NB4 (cell line): ENCODE measurements around the gene ZSCAN12.
A peak's percentile ranks its signal among the peaks of the same experiment; 100 is the strongest.

Experiments
- DNase-seq: peaks from one replicate; pipeline ENCODE4 v3.0.0; 2010; ENCODE audit warnings: low read depth
- H3K4me3 ChIP-seq: one replicate; pipeline ENCODE4 v1.5.1; 2011; ENCODE audit warnings: mild to moderate bottlenecking, low read depth, low read length, moderate library complexity
- MAX ChIP-seq: IDR thresholded peaks from 2 replicates; pipeline ENCODE4 v1.6.1; 2011; ENCODE audit warnings: low read depth, low read length
- MYC ChIP-seq: IDR thresholded peaks from 2 replicates; pipeline ENCODE4 v1.6.1; 2011; ENCODE audit warnings: low read depth, low read length
- POLR2A ChIP-seq: IDR thresholded peaks from 2 replicates; pipeline ENCODE4 v1.6.1; 2011; ENCODE audit warnings: mild to moderate bottlenecking; ENCODE audit not compliant: insufficient read length; ENCODE audit errors: extremely low read depth
- TF ChIP-seq, protein P1 (sequence below): IDR thresholded peaks from one replicate; pipeline ENCODE4 v1.5.1; 2012; ENCODE audit warnings: low read depth, low read length

The ZSCAN12 gene

DNA sequence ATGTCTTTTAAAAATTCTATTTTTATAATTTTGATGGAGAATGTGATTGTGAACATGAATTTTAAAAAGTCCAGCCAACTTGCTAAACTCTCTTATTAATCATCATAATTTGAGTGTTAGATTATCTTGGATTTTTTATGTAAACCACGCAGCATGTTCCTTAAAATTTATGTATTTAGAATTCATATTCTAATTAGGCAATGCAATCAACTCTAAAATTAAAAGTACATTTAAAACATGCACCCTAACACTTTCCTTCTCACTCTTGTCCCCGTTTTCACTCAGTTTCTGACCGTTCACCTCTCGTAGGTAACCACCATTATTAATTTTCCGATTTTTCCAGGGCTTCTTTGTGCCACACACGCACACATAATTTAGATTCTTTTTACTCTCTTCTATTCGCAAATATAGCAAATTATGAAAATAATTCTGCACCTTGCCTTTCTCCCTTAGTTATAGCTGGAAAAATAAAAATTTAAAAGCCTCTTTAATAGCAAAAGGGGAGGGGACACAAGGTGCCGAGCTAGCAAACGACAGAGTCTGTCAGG, 50.1 kb downstream of the ZSCAN12 start:
- DNase-seq, result no peak
- peak overlapping the region; percentile 91 for H3K4me3 ChIP-seq
- TF ChIP-seq MYC, result no peak
- no peak for TF ChIP-seq POLR2A
- TF ChIP-seq MAX, result no peak
- TF ChIP-seq, protein P1, sequence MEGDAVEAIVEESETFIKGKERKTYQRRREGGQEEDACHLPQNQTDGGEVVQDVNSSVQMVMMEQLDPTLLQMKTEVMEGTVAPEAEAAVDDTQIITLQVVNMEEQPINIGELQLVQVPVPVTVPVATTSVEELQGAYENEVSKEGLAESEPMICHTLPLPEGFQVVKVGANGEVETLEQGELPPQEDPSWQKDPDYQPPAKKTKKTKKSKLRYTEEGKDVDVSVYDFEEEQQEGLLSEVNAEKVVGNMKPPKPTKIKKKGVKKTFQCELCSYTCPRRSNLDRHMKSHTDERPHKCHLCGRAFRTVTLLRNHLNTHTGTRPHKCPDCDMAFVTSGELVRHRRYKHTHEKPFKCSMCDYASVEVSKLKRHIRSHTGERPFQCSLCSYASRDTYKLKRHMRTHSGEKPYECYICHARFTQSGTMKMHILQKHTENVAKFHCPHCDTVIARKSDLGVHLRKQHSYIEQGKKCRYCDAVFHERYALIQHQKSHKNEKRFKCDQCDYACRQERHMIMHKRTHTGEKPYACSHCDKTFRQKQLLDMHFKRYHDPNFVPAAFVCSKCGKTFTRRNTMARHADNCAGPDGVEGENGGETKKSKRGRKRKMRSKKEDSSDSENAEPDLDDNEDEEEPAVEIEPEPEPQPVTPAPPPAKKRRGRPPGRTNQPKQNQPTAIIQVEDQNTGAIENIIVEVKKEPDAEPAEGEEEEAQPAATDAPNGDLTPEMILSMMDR, result no peak

DNA sequence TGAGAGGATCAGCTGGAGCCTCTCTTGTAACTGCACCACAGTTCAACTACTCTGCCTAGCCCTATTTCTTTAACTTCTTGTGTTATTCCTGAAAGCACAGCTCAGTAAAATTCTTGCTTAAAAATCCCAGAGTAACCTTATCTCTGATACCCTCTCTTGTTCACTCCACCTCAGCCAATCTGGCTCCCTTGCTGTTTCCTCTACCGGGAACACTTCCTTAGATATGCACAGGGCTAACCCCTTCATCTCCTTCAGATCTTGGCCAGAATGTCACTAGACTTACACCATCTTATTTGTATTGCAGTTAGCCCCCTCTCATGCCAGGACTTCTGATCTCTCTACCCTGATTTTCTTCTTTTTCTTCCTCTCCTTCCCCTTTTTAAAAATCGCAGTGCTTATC, 52.4 kb downstream of the ZSCAN12 start:
- no peak for DNase-seq
- H3K4me3 ChIP-seq, result no peak overlapping the region
- no peak for TF ChIP-seq MAX
- TF ChIP-seq, protein P1, result no peak
- TF ChIP-seq POLR2A, result no peak
- TF ChIP-seq MYC, result no peak

DNA sequence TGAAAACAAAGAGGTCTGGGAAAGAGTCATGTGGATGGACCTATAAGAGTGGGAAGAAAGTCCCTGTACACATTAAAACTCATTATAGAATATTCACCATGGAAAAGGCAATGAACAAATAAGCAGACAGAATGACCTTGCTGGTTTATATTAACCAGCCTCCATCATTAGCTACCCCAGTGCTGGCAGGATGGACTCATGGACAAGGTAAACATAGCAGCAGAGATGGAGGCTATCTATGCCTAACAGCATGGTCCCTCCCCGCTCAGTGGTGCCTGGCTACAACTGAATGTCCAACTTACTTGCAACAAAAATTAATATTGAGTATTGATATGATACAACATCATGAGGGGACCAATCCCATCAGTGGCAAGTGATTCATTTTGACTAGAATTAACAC, 54.3 kb downstream of the ZSCAN12 start:
- TF ChIP-seq POLR2A, result no peak
- TF ChIP-seq, protein P1, result no peak
- TF ChIP-seq MAX, result no peak
- no peak for TF ChIP-seq MYC
- H3K4me3 ChIP-seq, result no peak overlapping the region
- DNase-seq, result no peak

GRCh38 chr6:28343898-28344677, 55.5 kb downstream of the ZSCAN12 start:
- no peak for DNase-seq
- H3K4me3 ChIP-seq, result no peak overlapping the region
- TF ChIP-seq MYC, result no peak

- TF ChIP-seq MYC (no peak), POLR2A (no peak), MAX (no peak)
- TF ChIP-seq, protein P1, result no peak
- H3K4me3 ChIP-seq, result no peak overlapping the region
- no peak for DNase-seq
These were observed 59.0 kb downstream of the ZSCAN12 start for GRCh38 chr6:28340310-28341095.

- peak; percentile 52 for DNase-seq
- H3K4me3 ChIP-seq, result peak overlapping the region; percentile 91
- TF ChIP-seq MYC (no peak), POLR2A (no peak), MAX (no peak)
- TF ChIP-seq, protein P1, result no peak
These were observed 62.4 kb downstream of the ZSCAN12 start for GRCh38 chr6:28337121-28337520.
